Mammary epithelial cell (primary cell): ENCODE results near the gene SMG9.

Experiments used
- CTCF ChIP-seq, 2 donors: IDR thresholded peaks in 1 of 2; conservative IDR thresholded peaks in 1 of 2; 2 replicates each; pipeline ENCODE4 v1.5.1; 2011 to 2012; ENCODE audit warnings: inconsistent platforms in 2 of 2, low read length in 2 of 2, mild to moderate bottlenecking in 2 of 2, control low read depth in 1 of 2, low read depth in 1 of 2; ENCODE audit not compliant: insufficient read depth in 1 of 2; ENCODE audit errors: extremely low read depth in 1 of 2
- EZH2 ChIP-seq: IDR thresholded peaks from 2 replicates; pipeline ENCODE4 v1.6.1; 2012; ENCODE audit warnings: low read length, inconsistent platforms, borderline replicate concordance

- TF ChIP-seq CTCF (conservative IDR thresholded peaks at IDR 0.05 in 1 of 2, IDR thresholded peaks at IDR 0.05 in 1 of 2; ENCODE audit: extremely low read depth in 1 of 2, insufficient read depth in 1 of 2, low read depth in 1 of 2, low read length in 2 of 2) (no peak), EZH2 (no peak)
Observed at GRCh38 chr19:43719918-43720317, 34.8 kb downstream of the SMG9 start.
